Subcutaneous abdominal adipose tissue (tissue), 5 donors: Measurements from ENCODE around the gene NCKAP5.

Experiments
- H3K27ac ChIP-seq: one replicate; pipeline ENCODE4 v1.7.0; 2013; ENCODE audit warnings: low read depth, mild to moderate bottlenecking, inconsistent platforms, low read length, moderate library complexity
- H3K27me3 ChIP-seq, 5 donors: one replicate each; pipeline ENCODE4 v1.7.0; 2013; ENCODE audit warnings: low read length in 5 of 5, inconsistent platforms in 1 of 5; ENCODE audit not compliant: control insufficient read depth in 5 of 5, insufficient read depth in 4 of 5
- H3K36me3 ChIP-seq, 5 donors: one replicate each; pipeline ENCODE4 v1.7.0; 2013; ENCODE audit warnings: low read length in 5 of 5; ENCODE audit not compliant: control insufficient read depth in 5 of 5, insufficient read depth in 5 of 5
- H3K4me1 ChIP-seq, 5 donors: one replicate each; pipeline ENCODE4 v1.7.0; 2013; ENCODE audit warnings: low read length in 5 of 5, mild to moderate bottlenecking in 3 of 5, moderate library complexity in 1 of 5; ENCODE audit not compliant: control insufficient read depth in 5 of 5, insufficient read depth in 5 of 5
- H3K4me3 ChIP-seq, 5 donors: one replicate each; pipeline ENCODE4 v1.7.0; 2013; ENCODE audit warnings: low read length in 5 of 5, low read depth in 1 of 5
- H3K9ac ChIP-seq, 5 donors: one replicate each; pipeline ENCODE4 v1.7.0; 2013; ENCODE audit warnings: low read length in 5 of 5, mild to moderate bottlenecking in 4 of 5, moderate library complexity in 3 of 5
- H3K9me3 ChIP-seq, 5 donors: one replicate each; pipeline ENCODE4 v1.7.0; 2013; ENCODE audit warnings: low read length in 5 of 5; ENCODE audit not compliant: control insufficient read depth in 5 of 5
- donor health status: healthy.
- donor health status: healthy.
- donor health status: healthy.
- donor health status: healthy.
- donor health status: healthy.

NCKAP5 gene

GRCh38 chr2:133568172-133568571, at the start of gene NCKAP5:
NCKAP5 (minus strand) TSS chr2:133568463; CDS start chr2:133517526, 50,937 bp downstream.
- Histone ChIP-seq H3K9me3 (no peaks in the 10 kb centered on the region), H3K27me3 (peaks cover 0 to 6% (median 0%) of the 10 kb centered on the region in 5 donors), H3K4me1 (peaks cover 0 to 9% (median 5%) of the 10 kb centered on the region in 5 donors), H3K9ac (no peak within 1 kb of the TSS), H3K27ac (no peak within 1 kb of the TSS), H3K4me3 (peak within 1 kb of the TSS; percentile 20 to 60 (median 44)), H3K36me3 (no peaks in the 10 kb centered on the region)

DNA sequence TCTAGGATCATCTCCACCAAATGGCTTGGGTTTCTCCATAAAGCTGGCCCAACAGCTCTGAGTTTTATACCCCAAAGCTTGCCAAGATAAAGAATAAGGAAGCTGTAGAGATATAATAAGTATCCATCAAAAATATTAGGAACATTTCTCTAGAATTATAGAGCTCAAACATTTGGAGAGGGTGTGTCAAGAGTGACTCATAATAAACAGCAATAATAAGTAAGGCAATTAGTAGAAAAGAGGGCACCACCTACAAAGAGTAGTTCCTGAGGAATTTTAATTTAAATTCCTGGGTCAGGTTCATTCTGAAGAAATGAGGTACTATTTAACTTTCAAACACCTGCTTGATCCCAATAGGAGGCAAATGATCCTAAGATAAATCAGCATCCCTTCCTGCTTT, 41.4 kb upstream of the NCKAP5 start:
- H3K9me3 ChIP-seq = peaks cover 0 to 2% (median 0%) of the 10 kb centered on the region in 5 donors

DNA sequence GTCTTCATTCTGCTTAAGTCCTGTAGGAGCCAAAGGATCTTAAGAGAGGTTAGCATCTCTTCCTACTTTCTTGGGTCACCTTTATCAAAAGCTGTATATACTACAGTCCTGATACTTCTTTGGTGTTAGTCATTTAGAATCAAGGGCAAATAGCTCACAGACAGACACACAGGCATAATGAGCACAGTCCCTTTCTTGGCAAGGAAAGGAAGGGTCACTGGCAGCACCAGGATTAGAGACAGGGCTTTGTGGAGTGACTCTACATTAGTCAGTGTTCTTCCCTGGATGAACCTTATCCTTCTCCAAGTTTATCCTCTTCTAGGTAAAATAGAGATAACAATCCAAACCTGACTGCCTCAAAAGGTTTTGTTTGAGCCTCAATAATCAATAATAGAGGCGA, 40.0 kb upstream of the NCKAP5 start:
- H3K27me3 ChIP-seq = no peaks in the 10 kb centered on the region
- no peaks in the 10 kb centered on the region for H3K36me3 ChIP-seq
- H3K4me1 ChIP-seq = no peaks in the 10 kb centered on the region
- peaks cover 0 to 2% (median 0%) of the 10 kb centered on the region in 5 donors for H3K9me3 ChIP-seq
- H3K9ac ChIP-seq = no peak overlapping the region
- H3K27ac ChIP-seq = no peak overlapping the region
- H3K4me3 ChIP-seq = no peak overlapping the region

More for the DNA sequence above, 41.4 kb upstream of the NCKAP5 start:
- no peak overlapping the region for H3K27ac ChIP-seq
- H3K4me3 ChIP-seq = no peak overlapping the region
- H3K4me1 ChIP-seq = no peaks in the 10 kb centered on the region
- H3K36me3 ChIP-seq = no peaks in the 10 kb centered on the region
- no peak overlapping the region for H3K9ac ChIP-seq
- H3K27me3 ChIP-seq = no peaks in the 10 kb centered on the region

DNA sequence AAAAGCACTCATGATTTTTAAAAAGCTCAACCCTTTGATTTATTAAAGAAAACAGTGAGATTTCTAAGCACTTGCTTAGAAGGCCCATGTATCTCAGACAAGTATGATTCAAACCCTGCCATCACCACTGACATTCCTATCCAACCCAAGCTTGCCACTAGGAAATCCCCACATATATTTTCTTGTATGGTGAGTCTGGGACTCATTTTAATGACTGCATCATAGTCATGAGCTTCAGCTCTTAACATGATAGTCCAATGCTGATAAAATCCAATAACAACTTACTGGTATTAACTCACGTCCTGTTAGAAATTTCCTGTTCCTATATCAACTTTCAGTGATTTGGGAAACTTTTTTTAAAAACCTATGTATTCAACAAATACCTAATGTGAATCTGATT, 39.4 kb upstream of the NCKAP5 start:
- no peak overlapping the region for H3K9ac ChIP-seq
- H3K4me3 ChIP-seq = no peak overlapping the region
- H3K4me1 ChIP-seq = peaks cover 0 to 3% (median 0%) of the 10 kb centered on the region in 5 donors
- no peaks in the 10 kb centered on the region for H3K36me3 ChIP-seq
- no peak overlapping the region for H3K27ac ChIP-seq
- H3K9me3 ChIP-seq = peaks cover 0 to under 1% (median 0%) of the 10 kb centered on the region in 5 donors
- no peaks in the 10 kb centered on the region for H3K27me3 ChIP-seq

- Histone ChIP-seq H3K4me1 (peaks cover 0 to 4% (median 0%) of the 10 kb centered on the region in 5 donors), H3K27ac (no peak overlapping the region), H3K27me3 (no peaks in the 10 kb centered on the region), H3K36me3 (no peaks in the 10 kb centered on the region), H3K9me3 (no peaks in the 10 kb centered on the region), H3K4me3 (no peak overlapping the region), H3K9ac (no peak overlapping the region)
Measured at GRCh38 chr2:133606616-133607015, 38.4 kb upstream of the NCKAP5 start.

GRCh38 chr2:133605766-133606137, 37.5 kb upstream of the NCKAP5 start:
- no peak overlapping the region for H3K9ac ChIP-seq
- H3K36me3 ChIP-seq = no peaks in the 10 kb centered on the region
- peaks cover 0 to 4% (median 0%) of the 10 kb centered on the region in 5 donors for H3K4me1 ChIP-seq
- H3K27me3 ChIP-seq = no peaks in the 10 kb centered on the region
- no peak overlapping the region for H3K27ac ChIP-seq
- no peaks in the 10 kb centered on the region for H3K9me3 ChIP-seq
- H3K4me3 ChIP-seq = no peak overlapping the region

GRCh38 chr2:133605011-133605765, 36.9 kb upstream of the NCKAP5 start:
- H3K27me3 ChIP-seq = no peaks in the 10 kb centered on the region
- no peaks in the 10 kb centered on the region for H3K36me3 ChIP-seq
- peaks cover 0 to 4% (median 0%) of the 10 kb centered on the region in 5 donors for H3K4me1 ChIP-seq
- no peak overlapping the region for H3K9ac ChIP-seq
- no peaks in the 10 kb centered on the region for H3K9me3 ChIP-seq
- no peak overlapping the region for H3K4me3 ChIP-seq
- no peak overlapping the region for H3K27ac ChIP-seq

GRCh38 chr2:133603109-133603508, 34.8 kb upstream of the NCKAP5 start:
- Histone ChIP-seq H3K4me1 (peaks cover 0 to 4% (median 0%) of the 10 kb centered on the region in 5 donors), H3K9me3 (no peaks in the 10 kb centered on the region), H3K9ac (no peak overlapping the region), H3K27ac (no peak overlapping the region), H3K27me3 (no peaks in the 10 kb centered on the region), H3K36me3 (no peaks in the 10 kb centered on the region), H3K4me3 (no peak overlapping the region)

- Histone ChIP-seq H3K9ac (no peak overlapping the region), H3K27ac (no peak overlapping the region), H3K36me3 (no peaks in the 10 kb centered on the region), H3K9me3 (no peaks in the 10 kb centered on the region), H3K4me3 (no peak overlapping the region), H3K27me3 (no peaks in the 10 kb centered on the region), H3K4me1 (peaks cover 0 to 4% (median 0%) of the 10 kb centered on the region in 5 donors)
Measured at GRCh38 chr2:133602538-133602937, 34.3 kb upstream of the NCKAP5 start.

DNA sequence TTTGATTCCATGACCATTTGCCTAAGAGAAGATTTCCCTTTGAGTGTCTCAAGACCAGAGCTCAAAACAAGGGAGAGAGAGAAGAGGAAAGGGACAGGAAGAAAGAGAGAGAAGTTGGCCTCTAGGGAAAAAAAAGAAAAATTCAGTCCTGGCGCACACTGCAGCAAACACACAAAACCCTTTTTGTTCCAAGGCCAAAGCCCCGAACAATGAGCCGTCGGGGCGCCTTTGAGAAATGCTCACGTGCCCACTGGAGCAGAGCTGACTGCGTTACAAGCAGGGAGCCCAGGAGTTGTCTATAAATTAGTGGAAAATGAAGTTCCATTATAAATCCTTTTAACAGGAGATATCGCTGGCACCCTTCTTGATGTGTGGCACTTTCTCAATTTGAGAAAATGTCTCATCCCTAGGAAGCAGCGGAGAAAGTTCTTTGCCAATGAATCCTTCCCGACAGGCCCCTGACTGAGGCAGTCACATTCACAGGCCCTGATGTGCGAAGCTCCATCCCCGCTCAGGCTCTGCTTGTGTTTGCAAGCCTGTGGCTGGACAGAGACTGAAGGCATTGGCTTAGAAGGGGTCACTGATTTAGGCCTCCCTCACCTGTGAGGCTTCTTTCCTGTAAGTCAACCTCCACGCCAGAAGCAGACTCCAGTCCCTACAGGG, 32.1 kb upstream of the NCKAP5 start:
- Histone ChIP-seq H3K36me3 (no peaks in the 10 kb centered on the region), H3K27ac (no peak overlapping the region), H3K4me1 (peaks cover 0 to 4% (median 0%) of the 10 kb centered on the region in 5 donors), H3K27me3 (no peaks in the 10 kb centered on the region), H3K9me3 (no peaks in the 10 kb centered on the region), H3K9ac (no peak overlapping the region), H3K4me3 (no peak overlapping the region)
